CD4-positive, alpha-beta memory T cell (primary cell): ENCODE data around the gene DKK3. TPM values are rescaled to one million over a fixed set of nuclear protein-coding genes. Genes with fewer than 3 reads are reported as not detected.

ENCODE experiments used
- CTCF ChIA-PET: fragments of 350-600 bp; sonication (Branson Sonifier 250); formaldehyde crosslinking; loops from one replicate; lab custom pipeline; 2021; ENCODE audit warnings: inconsistent platforms; ENCODE audit not compliant: partially characterized antibody; lab: Charles Lee
- POLR2A ChIA-PET: fragments of 350-600 bp; sonication (Branson Sonifier 250); formaldehyde crosslinking; loops from one replicate; lab custom pipeline; 2021; ENCODE audit not compliant: partially characterized antibody; lab: Charles Lee
- DNase-seq, 5 donors: peaks; one replicate each; pipeline versions ENCODE4 v3.0.0 to v3.0.0-alpha.2; 2020 to 2022; ENCODE audit warnings: mixed read lengths in 1 of 5
- H3K27ac ChIP-seq: one replicate; pipeline ENCODE4 v1.7.0; 2013; ENCODE audit warnings: low read depth, low read length
- H3K27me3 ChIP-seq: 2 replicates; pipeline ENCODE4 v1.7.0; 2013; ENCODE audit warnings: mild to moderate bottlenecking, low read length, moderate library complexity; ENCODE audit not compliant: insufficient read depth
- H3K36me3 ChIP-seq: 2 replicates; pipeline ENCODE4 v1.7.0; 2013; ENCODE audit warnings: mild to moderate bottlenecking, low read length, moderate library complexity; ENCODE audit not compliant: insufficient read depth
- H3K4me1 ChIP-seq: 2 replicates; pipeline ENCODE4 v1.7.0; 2013; ENCODE audit warnings: mild to moderate bottlenecking, low read length, moderate library complexity; ENCODE audit not compliant: insufficient read depth
- H3K4me3 ChIP-seq, 2 donors: one replicate each; pipeline ENCODE4 v1.7.0; 2013; ENCODE audit warnings: low read length in 2 of 2, mild to moderate bottlenecking in 1 of 2
- H3K9me3 ChIP-seq, 2 donors: one replicate each; pipeline ENCODE4 v1.7.0; 2013; ENCODE audit warnings: low read length in 2 of 2, control low read depth in 1 of 2; ENCODE audit not compliant: control insufficient read depth in 1 of 2
- H3K27ac Mint-ChIP-seq, 7 donors: one replicate each; pipeline ENCODE4 v1.8.0; 2020 to 2021; ENCODE audit warnings: mixed read lengths in 7 of 7, mild to moderate bottlenecking in 6 of 7, inconsistent platforms in 3 of 7, moderate library complexity in 3 of 7
- H3K27me3 Mint-ChIP-seq, 2 donors: one replicate each; pipeline ENCODE4 v1.8.0; 2020 to 2021; ENCODE audit warnings: mixed read lengths in 2 of 2
- H3K36me3 Mint-ChIP-seq, 2 donors: one replicate each; pipeline ENCODE4 v1.8.0; 2020 to 2021; ENCODE audit warnings: mixed read lengths in 2 of 2, inconsistent platforms in 1 of 2, mild to moderate bottlenecking in 1 of 2
- H3K4me1 Mint-ChIP-seq, 4 donors: one replicate each; pipeline ENCODE4 v1.8.0; 2020 to 2021; ENCODE audit warnings: mixed read lengths in 4 of 4, mild to moderate bottlenecking in 1 of 4
- H3K4me3 Mint-ChIP-seq, 8 donors: one replicate each; pipeline ENCODE4 v1.8.0; 2020 to 2021; ENCODE audit warnings: mixed read lengths in 8 of 8, mild to moderate bottlenecking in 7 of 8, moderate library complexity in 6 of 8, inconsistent platforms in 3 of 8
- H3K9me3 Mint-ChIP-seq, 8 donors: one replicate each; pipeline ENCODE4 v1.8.0; 2020 to 2021; ENCODE audit warnings: mixed read lengths in 8 of 8, mild to moderate bottlenecking in 5 of 8, inconsistent platforms in 3 of 8, moderate library complexity in 1 of 8
- intact Hi-C: fragments of 100-400 bp; cut with micrococcal nuclease; formaldehyde crosslinking; loops from one replicate; pipeline ENCODE4 v1.15.1; 2023
- polyA plus RNA-seq, 2 donors: library from polyadenylated mRNA; unstranded; fragments of 300-500 nt; fragmentation: Illumina TruSeq; gene quantifications; one replicate each; pipeline ENCODE4 v1.2.3, GENCODE V29; 2021
- total RNA-seq, 2 experiments: library from RNA; stranded (reverse); gene quantifications; one replicate each; pipeline ENCODE4 v1.2.3, GENCODE V29; 2021

Gene DKK3
- total and polyA plus RNA-seq, 4 experiments from 2014 or later, result 0.89 to 3.1 (median 2.9) TPM; not detected in 1

DNA sequence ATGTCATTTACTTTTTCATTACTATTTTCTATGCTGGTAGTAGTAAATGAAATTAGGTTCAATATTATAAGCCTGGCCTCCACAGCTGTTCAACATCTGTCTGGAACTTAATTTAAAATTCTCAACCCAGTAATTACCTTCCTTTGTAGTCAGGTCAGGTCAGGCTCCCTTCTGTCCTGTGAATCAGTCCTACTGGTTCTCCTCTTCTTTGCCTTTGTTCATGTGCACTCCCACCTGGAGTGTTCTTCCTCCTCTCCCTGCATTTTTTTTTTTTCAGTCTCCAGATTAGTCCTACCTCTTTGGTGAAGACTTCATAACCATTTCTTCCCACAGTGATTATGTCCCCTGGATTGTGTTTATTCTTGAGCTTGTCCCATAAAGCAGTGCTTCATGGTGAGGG is 67.9 kb downstream of the DKK3 start:
- Mint-ChIP-seq H3K4me3 (no peak overlapping the region), H3K36me3 (peaks cover 39 to 73% of the 10 kb centered on the region in 2 donors), H3K27me3 (no peaks in the 10 kb centered on the region), H3K9me3 (no peaks in the 10 kb centered on the region), H3K4me1 (peaks cover 0 to 5% (median 1%) of the 10 kb centered on the region in 4 donors), H3K27ac (peak overlapping the region in 1 of 7 donors; percentile 2)
- no peak overlapping the region for H3K27ac ChIP-seq
- no peak overlapping the region for H3K4me3 ChIP-seq
- H3K36me3 ChIP-seq, result peaks cover 41% of the 10 kb centered on the region
- H3K27me3 ChIP-seq, result no peaks in the 10 kb centered on the region
- no peaks in the 10 kb centered on the region for H3K9me3 ChIP-seq
- DNase-seq, result no peak
- CTCF ChIA-PET, result no interaction called here
- POLR2A ChIA-PET, result no interaction called here
- H3K4me1 ChIP-seq, result no peaks in the 10 kb centered on the region
- intact Hi-C loops, result no loop called here

DNA sequence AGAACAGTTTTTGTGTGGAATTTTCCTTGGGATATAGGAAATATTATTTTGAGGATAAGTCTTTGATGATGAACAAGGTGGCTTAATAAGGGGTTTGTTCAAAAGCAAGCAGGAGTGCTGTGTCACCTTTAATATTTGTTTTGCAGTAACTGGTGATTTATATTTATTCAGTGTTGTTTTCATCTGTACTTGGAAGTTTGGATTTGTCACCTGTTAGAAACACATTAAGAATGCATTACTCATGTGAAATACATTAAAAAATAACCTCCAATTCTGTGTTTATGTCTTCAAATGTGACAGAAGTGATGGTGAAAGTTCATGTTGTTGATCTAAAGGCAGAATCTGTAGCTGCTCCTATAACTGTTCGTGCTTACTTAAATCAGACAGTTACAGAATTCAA is 70.5 kb downstream of the DKK3 start:
- Mint-ChIP-seq H3K4me1 (peaks cover 0 to 5% (median 1%) of the 10 kb centered on the region in 4 donors), H3K27ac (no peak overlapping the region), H3K36me3 (peaks cover 50 to 78% of the 10 kb centered on the region in 2 donors), H3K9me3 (no peaks in the 10 kb centered on the region), H3K27me3 (no peaks in the 10 kb centered on the region), H3K4me3 (no peak overlapping the region)
- CTCF ChIA-PET, result interaction anchor here (0.7 to 1.2 kb wide), 3 partner anchors 90 to 139 kb away, joined by 3 read pairs; no protein-coding TSS in a partner anchor
- no peaks in the 10 kb centered on the region for H3K27me3 ChIP-seq
- no peaks in the 10 kb centered on the region for H3K9me3 ChIP-seq
- DNase-seq, result no peak
- intact Hi-C loops, result no loop called here
- H3K4me1 ChIP-seq, result no peaks in the 10 kb centered on the region
- POLR2A ChIA-PET, result interaction anchor here (0.8 kb wide), 1 partner anchor 23 kb away, joined by 3 read pairs; no protein-coding TSS in a partner anchor
- no peak overlapping the region for H3K4me3 ChIP-seq
- peaks cover 52% of the 10 kb centered on the region for H3K36me3 ChIP-seq
- H3K27ac ChIP-seq, result no peak overlapping the region

DNA sequence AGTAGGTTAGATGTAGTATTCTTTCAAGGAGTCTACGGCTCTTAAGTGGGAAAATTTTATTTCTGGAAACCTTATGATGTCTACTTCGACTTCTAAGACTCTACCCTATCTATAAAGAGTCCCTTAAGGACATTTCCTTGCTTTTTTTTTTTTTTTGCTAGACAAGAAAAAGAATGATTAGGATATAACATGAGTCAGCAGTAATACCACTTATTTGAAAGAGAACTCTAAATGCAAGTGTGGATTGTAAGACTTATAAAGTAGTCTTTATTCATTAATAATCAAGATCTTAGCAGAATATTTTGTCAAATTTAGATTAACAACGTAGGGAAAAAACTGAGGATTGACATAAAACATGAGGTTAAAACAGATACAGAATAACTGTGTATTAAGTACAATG is 71.0 kb downstream of the DKK3 start:
- H3K36me3 Mint-ChIP-seq, result peaks cover 50 to 78% of the 10 kb centered on the region in 2 donors
- Histone ChIP-seq H3K4me1 (no peaks in the 10 kb centered on the region), H3K27me3 (no peaks in the 10 kb centered on the region), H3K9me3 (no peaks in the 10 kb centered on the region), H3K36me3 (peaks cover 52% of the 10 kb centered on the region), H3K4me3 (no peak overlapping the region), H3K27ac (no peak overlapping the region)
- intact Hi-C loops, result no loop called here
- no peaks in the 10 kb centered on the region for H3K4me1 Mint-ChIP-seq
- ChIA-PET CTCF (interaction anchor here (1.2 kb wide), 1 partner anchor 139 kb away, joined by 3 read pairs; no protein-coding TSS in a partner anchor), POLR2A (no interaction called here)
- H3K4me3 Mint-ChIP-seq, result no peak overlapping the region
- H3K27me3 Mint-ChIP-seq, result no peaks in the 10 kb centered on the region
- H3K27ac Mint-ChIP-seq, result peak overlapping the region in 2 of 7 donors; percentile 72 to 83
- DNase-seq, result no peak
- H3K9me3 Mint-ChIP-seq, result no peaks in the 10 kb centered on the region

DNA sequence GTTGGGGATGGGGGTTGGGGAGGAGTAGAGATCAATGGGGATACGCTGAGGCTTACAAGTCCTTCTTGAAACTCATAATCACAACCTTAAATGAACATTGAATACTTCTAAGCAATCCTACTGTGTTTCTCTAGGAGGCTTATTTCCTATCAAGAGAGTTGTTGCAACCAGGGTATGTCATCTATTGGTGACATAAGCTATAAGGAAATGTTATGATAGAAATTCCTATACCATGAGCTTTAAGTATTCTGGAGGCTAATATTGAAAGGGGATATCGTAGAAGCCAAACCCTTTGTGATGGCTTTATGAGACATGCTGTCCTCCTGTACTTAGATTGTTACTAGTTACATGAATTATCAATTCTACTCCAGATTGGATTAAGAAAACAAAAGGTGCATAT is 72.9 kb downstream of the DKK3 start:
- intact Hi-C loops, result no loop called here
- H3K27me3 Mint-ChIP-seq, result no peaks in the 10 kb centered on the region
- POLR2A ChIA-PET, result no interaction called here
- Histone ChIP-seq H3K27me3 (no peaks in the 10 kb centered on the region), H3K4me1 (no peaks in the 10 kb centered on the region), H3K27ac (no peak overlapping the region), H3K4me3 (no peak overlapping the region), H3K36me3 (peaks cover 51% of the 10 kb centered on the region), H3K9me3 (no peaks in the 10 kb centered on the region)
- H3K27ac Mint-ChIP-seq, result peak overlapping the region in 1 of 7 donors; percentile 37
- H3K9me3 Mint-ChIP-seq, result no peaks in the 10 kb centered on the region
- H3K36me3 Mint-ChIP-seq, result peaks cover 53 to 78% of the 10 kb centered on the region in 2 donors
- no peak overlapping the region for H3K4me3 Mint-ChIP-seq
- CTCF ChIA-PET, result interaction anchor here (0.9 kb wide), 1 partner anchor 110 kb away, joined by 4 read pairs; no protein-coding TSS in a partner anchor
- DNase-seq, result no peak
- no peaks in the 10 kb centered on the region for H3K4me1 Mint-ChIP-seq

DNA sequence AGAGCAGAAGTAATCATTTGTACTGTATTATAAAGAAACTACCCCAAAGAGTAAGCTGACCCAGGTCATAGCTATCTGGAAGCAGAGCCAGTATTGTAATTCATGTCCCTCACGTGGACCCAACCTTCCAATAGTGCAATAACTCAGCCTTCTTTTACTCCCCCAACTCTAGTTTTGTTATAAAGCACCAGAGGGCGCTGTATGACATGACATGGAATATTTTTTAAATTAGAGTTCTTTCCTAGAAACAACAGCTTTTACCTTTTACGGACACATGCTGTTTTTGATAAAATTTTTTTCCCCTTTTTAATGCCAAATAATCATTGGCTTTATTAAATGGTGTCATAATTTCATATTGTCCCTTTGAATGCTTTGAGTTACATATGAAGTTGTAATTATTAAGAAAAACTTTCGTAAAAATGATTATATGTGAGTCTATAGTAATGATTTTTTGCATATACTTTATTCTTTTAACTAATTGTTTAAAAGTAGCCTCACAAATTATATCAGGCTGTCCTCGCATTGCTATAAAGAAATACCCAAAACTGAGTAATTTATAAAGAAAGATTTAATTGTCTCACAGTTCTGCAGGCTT is 76.9 kb downstream of the DKK3 start:
- Histone ChIP-seq H3K27me3 (no peaks in the 10 kb centered on the region), H3K4me1 (no peaks in the 10 kb centered on the region), H3K27ac (no peak overlapping the region), H3K4me3 (no peak overlapping the region), H3K9me3 (no peaks in the 10 kb centered on the region), H3K36me3 (peaks cover 38% of the 10 kb centered on the region)
- no peak overlapping the region for H3K27ac Mint-ChIP-seq
- CTCF ChIA-PET, result interaction anchor here (1.1 to 2.6 kb wide), 11 partner anchors 11 to 350 kb away, joined by 3 to 22 read pairs (median 5); no protein-coding TSS in a partner anchor
- H3K27me3 Mint-ChIP-seq, result no peaks in the 10 kb centered on the region
- POLR2A ChIA-PET, result no interaction called here
- H3K9me3 Mint-ChIP-seq, result no peaks in the 10 kb centered on the region
- H3K4me1 Mint-ChIP-seq, result peaks cover 4 to 9% (median 7%) of the 10 kb centered on the region in 4 donors
- no peak overlapping the region for H3K4me3 Mint-ChIP-seq
- H3K36me3 Mint-ChIP-seq, result peaks cover 47 to 74% of the 10 kb centered on the region in 2 donors
- DNase-seq, result peak; percentile 26 to 42 (median 38)
- intact Hi-C loops, result loop anchor here (1.0 to 5.0 kb wide), 2 partner anchors 113 to 351 kb away; no protein-coding TSS in a partner anchor

DNA sequence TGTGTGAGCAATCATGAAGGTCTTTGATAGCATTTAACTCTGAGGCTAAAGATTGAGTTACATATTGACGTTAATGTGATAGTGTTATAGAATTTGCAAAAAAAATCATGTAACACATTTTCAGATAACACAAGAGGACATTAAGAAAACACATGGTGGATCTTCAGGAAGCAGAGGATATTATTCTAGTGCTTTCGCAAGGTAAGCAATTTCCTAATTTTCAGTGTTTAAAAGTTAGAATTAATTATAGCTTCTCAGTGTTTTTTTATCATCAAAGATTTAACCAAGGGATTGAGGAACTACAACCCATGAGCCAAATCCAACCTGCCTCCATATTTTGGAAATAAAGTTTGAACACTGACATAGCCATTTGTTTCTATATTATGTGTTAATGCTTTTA is 78.5 kb downstream of the DKK3 start:
- peak overlapping the region in 2 of 7 donors; percentile 37 to 43 for H3K27ac Mint-ChIP-seq
- CTCF ChIA-PET, result interaction anchor here (1.3 kb wide), 1 partner anchor 18 kb away, joined by 3 read pairs; no protein-coding TSS in a partner anchor
- DNase-seq, result no peak
- no peaks in the 10 kb centered on the region for H3K27me3 Mint-ChIP-seq
- peaks cover 52 to 78% of the 10 kb centered on the region in 2 donors for H3K36me3 Mint-ChIP-seq
- no peaks in the 10 kb centered on the region for H3K27me3 ChIP-seq
- no peak overlapping the region for H3K27ac ChIP-seq
- no peaks in the 10 kb centered on the region for H3K9me3 Mint-ChIP-seq
- H3K4me1 ChIP-seq, result no peaks in the 10 kb centered on the region
- H3K4me1 Mint-ChIP-seq, result peaks cover 6 to 21% (median 13%) of the 10 kb centered on the region in 4 donors
- H3K4me3 ChIP-seq, result no peak overlapping the region
- no peak overlapping the region for H3K4me3 Mint-ChIP-seq
- POLR2A ChIA-PET, result no interaction called here
- peaks cover 29% of the 10 kb centered on the region for H3K36me3 ChIP-seq
- intact Hi-C loops, result loop anchor here (5.0 kb wide), 1 partner anchor 352 kb away; no protein-coding TSS in a partner anchor
- H3K9me3 ChIP-seq, result no peaks in the 10 kb centered on the region

DNA sequence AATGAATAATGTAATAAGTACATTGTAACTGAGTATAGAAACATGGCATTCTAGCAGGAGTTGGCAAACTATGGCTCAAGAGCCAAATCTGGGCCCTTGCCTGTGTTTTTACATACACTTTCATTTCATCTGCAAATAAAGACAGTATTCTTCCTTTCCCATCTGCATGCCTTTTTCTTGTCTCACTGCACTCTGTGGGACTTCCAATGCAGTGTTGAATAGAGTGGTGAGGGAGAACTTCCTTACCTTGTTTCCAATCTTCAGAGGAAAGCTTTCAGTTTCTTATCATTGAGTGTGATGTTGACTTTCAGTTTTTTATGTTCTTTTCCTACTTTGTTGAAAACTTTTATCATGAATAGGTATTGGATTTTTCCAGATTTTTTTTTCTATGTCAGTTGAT is 84.6 kb downstream of the DKK3 start:
- Histone ChIP-seq H3K36me3 (peaks cover 9% of the 10 kb centered on the region), H3K27me3 (no peaks in the 10 kb centered on the region), H3K27ac (no peak overlapping the region), H3K4me3 (no peak overlapping the region), H3K4me1 (no peaks in the 10 kb centered on the region), H3K9me3 (no peaks in the 10 kb centered on the region)
- H3K4me3 Mint-ChIP-seq, result no peak overlapping the region
- ChIA-PET POLR2A (interaction anchor here (0.8 kb wide), 1 partner anchor 36 kb away, joined by 4 read pairs; no protein-coding TSS in a partner anchor), CTCF (no interaction called here)
- H3K36me3 Mint-ChIP-seq, result peaks cover 44 to 68% of the 10 kb centered on the region in 2 donors
- no peak for DNase-seq
- no peaks in the 10 kb centered on the region for H3K27me3 Mint-ChIP-seq
- peaks cover 10 to 37% (median 18%) of the 10 kb centered on the region in 4 donors for H3K4me1 Mint-ChIP-seq
- no peaks in the 10 kb centered on the region for H3K9me3 Mint-ChIP-seq
- H3K27ac Mint-ChIP-seq, result peak overlapping the region in 2 of 7 donors; percentile 69 to 72
- intact Hi-C loops, result no loop called here
